ENCODE measurements around the gene PCDHGA6. TPM values are rescaled to one million over a fixed set of nuclear protein-coding genes. Genes with fewer than 3 reads are reported as not detected.
A peak's percentile ranks its signal among the peaks of the same experiment; 100 is the strongest.
"Not testable (repeated sequence)": the region's sequence is repeated elsewhere in the genome, so short reads cannot be mapped to it uniquely, and the experiment has no call there.

PCDHGA6 gene
- total and polyA plus RNA-seq, 2 donors (not counting 1 experiment from before 2014, with no cell fraction given): 3.9 to 4.8 TPM

DNA sequence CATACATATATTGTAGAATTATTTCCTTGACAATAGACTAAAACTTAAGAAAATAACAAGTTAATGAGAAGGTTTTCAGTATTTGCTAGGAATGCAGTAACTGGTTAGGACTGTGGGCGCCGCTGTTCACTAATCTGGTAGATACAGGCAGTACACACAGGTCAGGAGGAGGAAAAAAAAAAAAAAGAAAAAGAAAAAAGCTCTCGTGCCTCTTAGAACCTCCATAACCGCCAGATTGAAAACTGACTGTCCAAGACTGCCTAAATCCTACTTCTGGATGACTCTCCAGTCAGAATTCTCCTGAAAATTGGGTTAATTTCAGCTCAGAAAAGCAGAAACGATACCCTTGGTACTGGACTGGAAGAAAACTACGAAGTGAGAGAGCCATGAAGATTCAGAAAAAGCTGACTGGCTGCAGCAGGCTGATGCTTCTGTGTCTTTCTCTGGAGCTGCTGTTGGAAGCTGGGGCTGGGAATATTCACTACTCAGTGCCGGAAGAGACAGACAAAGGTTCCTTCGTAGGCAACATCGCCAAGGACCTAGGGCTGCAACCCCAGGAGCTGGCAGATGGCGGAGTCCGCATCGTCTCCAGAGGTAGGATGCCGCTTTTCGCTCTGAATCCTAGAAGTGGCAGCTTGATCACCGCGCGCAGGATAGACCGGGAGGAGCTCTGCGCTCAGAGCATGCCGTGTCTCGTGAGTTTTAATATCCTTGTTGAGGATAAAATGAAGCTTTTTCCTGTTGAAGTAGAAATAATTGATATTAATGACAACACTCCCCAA, 43.2 kb upstream of the PCDHGA6 start, which contains the start of gene PCDHGA1:
TSS of gene PCDHGA1 (plus strand) at position 216 of the 782 bp plus-strand sequence.
- peak within 1 kb of the TSS; percentile 53 for H3K4me2 ChIP-seq (ENCODE audit: extremely low read depth, insufficient read depth, low read length)
- no peak within 1 kb of the TSS for H3K27ac ChIP-seq (ENCODE audit: insufficient read depth, low read length)
- no peak within 1 kb of the TSS for H3K9ac ChIP-seq (ENCODE audit: insufficient read depth, low read length)

DNA sequence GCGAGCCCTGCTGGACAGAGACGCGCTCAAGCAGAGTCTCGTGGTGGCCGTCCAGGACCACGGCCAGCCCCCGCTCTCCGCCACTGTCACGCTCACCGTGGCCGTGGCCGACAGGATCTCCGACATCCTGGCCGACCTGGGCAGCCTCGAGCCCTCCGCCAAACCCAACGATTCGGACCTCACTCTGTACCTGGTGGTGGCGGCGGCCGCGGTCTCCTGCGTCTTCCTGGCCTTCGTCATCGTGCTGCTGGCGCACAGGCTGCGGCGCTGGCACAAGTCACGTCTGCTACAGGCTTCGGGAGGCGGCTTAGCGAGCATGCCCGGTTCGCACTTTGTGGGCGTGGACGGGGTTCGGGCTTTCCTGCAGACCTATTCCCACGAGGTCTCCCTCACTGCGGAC, 41.1 kb upstream of the PCDHGA6 start:
- not testable (repeated sequence) for H3K4me1 ChIP-seq (ENCODE audit: control insufficient read depth, extremely low read depth, insufficient read depth, low read length); H4K20me1 ChIP-seq (ENCODE audit: control insufficient read depth, extremely low read depth, insufficient read depth, low read length); H3K27me3 ChIP-seq (ENCODE audit: control insufficient read depth, insufficient read depth, low read length); H3K36me3 ChIP-seq (ENCODE audit: control insufficient read depth, insufficient read depth, low read length); H3K79me2 ChIP-seq (ENCODE audit: control insufficient read depth, insufficient read depth, low read length); H2AFZ ChIP-seq (ENCODE audit: low read length); DNase-seq (ENCODE audit: low read depth in 2 of 2); H3K4me2 ChIP-seq (ENCODE audit: extremely low read depth, insufficient read depth, low read length); H3K9ac ChIP-seq (ENCODE audit: insufficient read depth, low read length); H3K27ac ChIP-seq (ENCODE audit: insufficient read depth, low read length); H3K4me3 ChIP-seq (replicated peaks in 1 of 4; ENCODE audit: control extremely low read depth in 1 of 4, insufficient read depth in 1 of 4, low read depth in 3 of 4, low read length in 4 of 4); H3K9me3 ChIP-seq (ENCODE audit: control insufficient read depth, insufficient read depth, low read depth, low read length)

More for the DNA sequence above, 43.2 kb upstream of the PCDHGA6 start, which contains the start of gene PCDHGA1:
- Histone ChIP-seq H4K20me1 (ENCODE audit: control insufficient read depth, extremely low read depth, insufficient read depth, low read length) (no peaks in the 10 kb centered on the region), H3K4me1 (ENCODE audit: control insufficient read depth, extremely low read depth, insufficient read depth, low read length) (no peaks in the 10 kb centered on the region), H3K36me3 (ENCODE audit: control insufficient read depth, insufficient read depth, low read length) (no peaks in the 10 kb centered on the region), H3K27me3 (ENCODE audit: control insufficient read depth, insufficient read depth, low read length) (no peaks in the 10 kb centered on the region), H2AFZ (ENCODE audit: low read length) (peak within 1 kb of the TSS; percentile 50), H3K9me3 (ENCODE audit: control insufficient read depth, insufficient read depth, low read depth, low read length) (no peaks in the 10 kb centered on the region), H3K4me3 (replicated peaks in 1 of 4; ENCODE audit: control extremely low read depth in 1 of 4, insufficient read depth in 1 of 4, low read depth in 3 of 4, low read length in 4 of 4) (peak within 1 kb of the TSS; percentile 7 to 57 (median 42)), H3K79me2 (ENCODE audit: control insufficient read depth, insufficient read depth, low read length) (no peaks in the 10 kb centered on the region)
- no peak for TF ChIP-seq EZH2 (IDR thresholded peaks at IDR 0.05; ENCODE audit: low read length, missing control alignments)
- TF ChIP-seq, protein P1, sequence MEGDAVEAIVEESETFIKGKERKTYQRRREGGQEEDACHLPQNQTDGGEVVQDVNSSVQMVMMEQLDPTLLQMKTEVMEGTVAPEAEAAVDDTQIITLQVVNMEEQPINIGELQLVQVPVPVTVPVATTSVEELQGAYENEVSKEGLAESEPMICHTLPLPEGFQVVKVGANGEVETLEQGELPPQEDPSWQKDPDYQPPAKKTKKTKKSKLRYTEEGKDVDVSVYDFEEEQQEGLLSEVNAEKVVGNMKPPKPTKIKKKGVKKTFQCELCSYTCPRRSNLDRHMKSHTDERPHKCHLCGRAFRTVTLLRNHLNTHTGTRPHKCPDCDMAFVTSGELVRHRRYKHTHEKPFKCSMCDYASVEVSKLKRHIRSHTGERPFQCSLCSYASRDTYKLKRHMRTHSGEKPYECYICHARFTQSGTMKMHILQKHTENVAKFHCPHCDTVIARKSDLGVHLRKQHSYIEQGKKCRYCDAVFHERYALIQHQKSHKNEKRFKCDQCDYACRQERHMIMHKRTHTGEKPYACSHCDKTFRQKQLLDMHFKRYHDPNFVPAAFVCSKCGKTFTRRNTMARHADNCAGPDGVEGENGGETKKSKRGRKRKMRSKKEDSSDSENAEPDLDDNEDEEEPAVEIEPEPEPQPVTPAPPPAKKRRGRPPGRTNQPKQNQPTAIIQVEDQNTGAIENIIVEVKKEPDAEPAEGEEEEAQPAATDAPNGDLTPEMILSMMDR (conservative IDR thresholded peaks at IDR 0.05 in 1 of 2, IDR thresholded peaks at IDR 0.05 in 1 of 2; ENCODE audit: low read depth in 1 of 2, low read length in 2 of 2): peak; percentile 45 to 56
- peak; percentile 40 to 67 for DNase-seq (ENCODE audit: low read depth in 2 of 2)

DNA sequence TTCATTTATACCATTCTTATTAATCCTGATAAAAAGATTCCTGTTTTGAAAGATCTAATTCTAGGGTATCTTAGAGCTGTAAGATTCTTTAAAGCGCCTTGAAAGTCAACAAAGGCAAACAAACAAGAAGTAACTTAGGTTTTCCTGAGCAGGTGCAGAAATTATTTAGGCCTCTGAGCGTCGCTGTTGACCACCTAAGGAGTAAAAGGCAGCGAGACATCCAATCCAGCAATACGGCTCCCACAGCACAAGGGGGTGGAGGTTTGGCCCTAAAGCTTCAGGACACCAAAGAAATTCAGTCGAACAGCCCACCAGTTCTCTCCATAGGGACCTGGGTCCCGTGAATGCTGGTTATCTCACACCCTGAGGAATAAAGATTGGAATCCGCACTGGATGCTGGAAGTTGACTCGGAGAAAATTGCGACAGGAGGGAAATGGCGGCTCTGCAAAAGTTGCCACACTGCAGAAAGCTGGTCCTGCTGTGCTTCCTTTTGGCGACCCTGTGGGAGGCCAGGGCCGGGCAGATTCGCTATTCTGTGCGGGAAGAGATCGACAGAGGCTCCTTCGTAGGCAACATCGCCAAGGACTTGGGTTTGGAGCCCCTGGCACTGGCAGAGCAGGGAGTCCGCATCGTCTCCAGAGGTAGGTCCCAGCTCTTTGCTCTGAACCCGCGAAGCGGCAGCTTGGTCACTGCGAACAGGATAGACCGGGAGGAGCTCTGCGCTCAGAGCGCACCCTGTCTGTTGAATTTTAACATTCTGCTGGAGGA, 35.0 kb upstream of the PCDHGA6 start, which contains the start of gene PCDHGA2:
TSS of gene PCDHGA2 (plus strand) at position 223 of the 769 bp plus-strand sequence.
- peaks cover 5% of the 10 kb centered on the region for H3K27me3 ChIP-seq (ENCODE audit: control insufficient read depth, insufficient read depth, low read length)
- peak within 1 kb of the TSS; percentile 30 to 57 (median 52) for H3K4me3 ChIP-seq (replicated peaks in 1 of 4; ENCODE audit: control extremely low read depth in 1 of 4, insufficient read depth in 1 of 4, low read depth in 3 of 4, low read length in 4 of 4)
- peak within 1 kb of the TSS; percentile 59 for H3K4me2 ChIP-seq (ENCODE audit: extremely low read depth, insufficient read depth, low read length)
- peak within 1 kb of the TSS; percentile 30 for H3K9ac ChIP-seq (ENCODE audit: insufficient read depth, low read length)
- DNase-seq (ENCODE audit: low read depth in 2 of 2): peak; percentile 48 to 65
- no peaks in the 10 kb centered on the region for H3K79me2 ChIP-seq (ENCODE audit: control insufficient read depth, insufficient read depth, low read length)
- TF ChIP-seq, protein P1 (conservative IDR thresholded peaks at IDR 0.05 in 1 of 2, IDR thresholded peaks at IDR 0.05 in 1 of 2; ENCODE audit: low read depth in 1 of 2, low read length in 2 of 2): peak; percentile 56 to 64
- no peak for TF ChIP-seq EZH2 (IDR thresholded peaks at IDR 0.05; ENCODE audit: low read length, missing control alignments)
- H4K20me1 ChIP-seq (ENCODE audit: control insufficient read depth, extremely low read depth, insufficient read depth, low read length): no peaks in the 10 kb centered on the region
- no peak within 1 kb of the TSS for H3K27ac ChIP-seq (ENCODE audit: insufficient read depth, low read length)
- H3K4me1 ChIP-seq (ENCODE audit: control insufficient read depth, extremely low read depth, insufficient read depth, low read length): no peaks in the 10 kb centered on the region
- peak within 1 kb of the TSS; percentile 73 for H2AFZ ChIP-seq (ENCODE audit: low read length)
- H3K36me3 ChIP-seq (ENCODE audit: control insufficient read depth, insufficient read depth, low read length): no peaks in the 10 kb centered on the region
- peaks cover 2% of the 10 kb centered on the region for H3K9me3 ChIP-seq (ENCODE audit: control insufficient read depth, insufficient read depth, low read depth, low read length)

DNA sequence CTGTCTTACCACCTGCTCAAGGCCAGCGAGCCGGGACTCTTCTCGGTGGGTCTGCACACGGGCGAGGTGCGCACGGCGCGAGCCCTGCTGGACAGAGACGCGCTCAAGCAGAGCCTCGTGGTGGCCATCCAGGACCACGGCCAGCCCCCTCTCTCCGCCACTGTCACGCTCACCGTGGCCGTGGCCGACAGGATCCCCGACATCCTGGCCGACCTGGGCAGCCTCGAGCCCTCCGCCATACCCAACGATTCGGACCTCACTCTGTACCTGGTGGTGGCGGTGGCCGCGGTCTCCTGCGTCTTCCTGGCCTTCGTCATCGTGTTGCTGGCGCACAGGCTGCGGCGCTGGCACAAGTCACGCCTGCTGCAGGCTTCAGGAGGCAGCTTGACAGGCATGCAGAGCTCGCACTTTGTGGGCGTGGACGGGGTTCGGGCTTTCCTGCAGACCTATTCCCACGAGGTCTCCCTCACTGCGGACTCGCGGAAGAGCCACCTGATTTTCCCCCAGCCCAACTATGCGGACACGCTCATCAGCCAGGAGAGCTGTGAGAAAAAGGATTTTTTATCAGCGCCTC, 32.8 kb upstream of the PCDHGA6 start:
- DNase-seq (ENCODE audit: low read depth in 2 of 2); H3K79me2 ChIP-seq (ENCODE audit: control insufficient read depth, insufficient read depth, low read length); H3K36me3 ChIP-seq (ENCODE audit: control insufficient read depth, insufficient read depth, low read length): not testable (repeated sequence)

More for the DNA sequence above, 32.8 kb upstream of the PCDHGA6 start:
- H3K9me3 ChIP-seq (ENCODE audit: control insufficient read depth, insufficient read depth, low read depth, low read length); H3K9ac ChIP-seq (ENCODE audit: insufficient read depth, low read length); H3K4me1 ChIP-seq (ENCODE audit: control insufficient read depth, extremely low read depth, insufficient read depth, low read length); H3K27ac ChIP-seq (ENCODE audit: insufficient read depth, low read length); H3K4me3 ChIP-seq (replicated peaks in 1 of 4; ENCODE audit: control extremely low read depth in 1 of 4, insufficient read depth in 1 of 4, low read depth in 3 of 4, low read length in 4 of 4); H4K20me1 ChIP-seq (ENCODE audit: control insufficient read depth, extremely low read depth, insufficient read depth, low read length); H3K4me2 ChIP-seq (ENCODE audit: extremely low read depth, insufficient read depth, low read length); H2AFZ ChIP-seq (ENCODE audit: low read length): not testable (repeated sequence)
- H3K27me3 ChIP-seq (ENCODE audit: control insufficient read depth, insufficient read depth, low read length): peaks cover 11% of the 10 kb centered on the region
